Astrocyte (in vitro differentiated cells and primary cell): ENCODE measurements around the gene ZBTB9. TPM values are rescaled to one million over a fixed set of nuclear protein-coding genes. Genes with fewer than 3 reads are reported as not detected.

Source experiments
- DNase-seq: peaks from one replicate; pipeline ENCODE4 v3.0.0-alpha.2; 2010; ENCODE audit warnings: low read depth
- FAIRE-seq: peaks from 2 replicates; lab custom pipeline; 2011; peaks lifted over from hg19 to GRCh38; lab: Jason Lieb, UNC
- H2AFZ ChIP-seq: 2 replicates; pipeline ENCODE4 v1.6.0; 2012; ENCODE audit warnings: low read depth, low read length, inconsistent platforms
- H3K27ac ChIP-seq: 2 replicates; pipeline ENCODE4 v1.5.1; 2011; ENCODE audit warnings: low read depth, low read length, inconsistent platforms
- H3K27me3 ChIP-seq: 2 replicates; pipeline ENCODE4 v1.6.0; 2011; ENCODE audit warnings: low read length, inconsistent platforms; ENCODE audit not compliant: insufficient read depth
- H3K36me3 ChIP-seq: 2 replicates; pipeline ENCODE4 v1.5.1; 2011; ENCODE audit warnings: low read length, inconsistent platforms; ENCODE audit not compliant: insufficient read depth
- H3K4me1 ChIP-seq: 2 replicates; pipeline ENCODE4 v1.5.1; 2011; ENCODE audit warnings: low read length, inconsistent platforms; ENCODE audit not compliant: insufficient read depth
- H3K4me2 ChIP-seq: 2 replicates; pipeline ENCODE4 v1.6.0; 2012; ENCODE audit warnings: low read length, inconsistent platforms
- H3K4me3 ChIP-seq: 2 replicates; pipeline ENCODE4 v1.5.1; 2011; ENCODE audit warnings: low read depth, mild to moderate bottlenecking, low read length, inconsistent platforms; ENCODE audit not compliant: insufficient read depth
- H3K79me2 ChIP-seq: 2 replicates; pipeline ENCODE4 v1.6.0; 2012; ENCODE audit warnings: mild to moderate bottlenecking, low read length, inconsistent platforms; ENCODE audit not compliant: insufficient read depth
- H3K9ac ChIP-seq: 2 replicates; pipeline ENCODE4 v1.6.0; 2012; ENCODE audit warnings: mild to moderate bottlenecking, low read length, inconsistent platforms
- H3K9me3 ChIP-seq: 2 replicates; pipeline ENCODE4 v1.5.1; 2012; ENCODE audit warnings: low read depth, mild to moderate bottlenecking, low read length, inconsistent platforms; ENCODE audit not compliant: insufficient read depth
- H4K20me1 ChIP-seq: 2 replicates; pipeline ENCODE4 v1.6.0; 2012; ENCODE audit warnings: low read length, inconsistent platforms; ENCODE audit not compliant: insufficient read depth
- H3K27ac Mint-ChIP-seq: one replicate; pipeline ENCODE4 v1.8.0; 2021; ENCODE audit warnings: mild to moderate bottlenecking, mixed read lengths; ENCODE audit not compliant: unreplicated experiment
- H3K27me3 Mint-ChIP-seq: one replicate; pipeline ENCODE4 v1.8.0; 2021; ENCODE audit warnings: low read depth, mixed read lengths; ENCODE audit not compliant: unreplicated experiment
- H3K36me3 Mint-ChIP-seq: one replicate; pipeline ENCODE4 v1.8.0; 2021; ENCODE audit warnings: low read depth, mixed read lengths; ENCODE audit not compliant: unreplicated experiment
- H3K4me1 Mint-ChIP-seq: one replicate; pipeline ENCODE4 v1.8.0; 2021; ENCODE audit warnings: low read depth, mixed read lengths; ENCODE audit not compliant: unreplicated experiment
- H3K4me3 Mint-ChIP-seq: one replicate; pipeline ENCODE4 v1.8.0; 2021; ENCODE audit warnings: mild to moderate bottlenecking, moderate library complexity, mixed read lengths; ENCODE audit not compliant: unreplicated experiment
- H3K9me3 Mint-ChIP-seq: one replicate; pipeline ENCODE4 v1.8.0; 2021; ENCODE audit warnings: mild to moderate bottlenecking, mixed read lengths; ENCODE audit not compliant: unreplicated experiment
- EZH2 ChIP-seq: IDR thresholded peaks from 2 replicates; pipeline ENCODE4 v1.6.1; 2012; ENCODE audit warnings: mild to moderate bottlenecking, low read length, inconsistent platforms; ENCODE audit not compliant: insufficient read depth
- total RNA-seq: library from RNA; stranded (reverse); gene quantifications from 2 replicates; pipeline ENCODE4 v1.2.1, GENCODE V29; 2021
- TF ChIP-seq, protein P1 (sequence below): IDR thresholded peaks from 2 replicates; pipeline ENCODE4 v1.5.1; 2011; ENCODE audit warnings: low read depth, mild to moderate bottlenecking, inconsistent platforms, low read length, moderate library complexity; ENCODE audit not compliant: insufficient read depth

The ZBTB9 gene
- total RNA-seq, 1 donor from 2014 or later = 10.4 TPM

DNA sequence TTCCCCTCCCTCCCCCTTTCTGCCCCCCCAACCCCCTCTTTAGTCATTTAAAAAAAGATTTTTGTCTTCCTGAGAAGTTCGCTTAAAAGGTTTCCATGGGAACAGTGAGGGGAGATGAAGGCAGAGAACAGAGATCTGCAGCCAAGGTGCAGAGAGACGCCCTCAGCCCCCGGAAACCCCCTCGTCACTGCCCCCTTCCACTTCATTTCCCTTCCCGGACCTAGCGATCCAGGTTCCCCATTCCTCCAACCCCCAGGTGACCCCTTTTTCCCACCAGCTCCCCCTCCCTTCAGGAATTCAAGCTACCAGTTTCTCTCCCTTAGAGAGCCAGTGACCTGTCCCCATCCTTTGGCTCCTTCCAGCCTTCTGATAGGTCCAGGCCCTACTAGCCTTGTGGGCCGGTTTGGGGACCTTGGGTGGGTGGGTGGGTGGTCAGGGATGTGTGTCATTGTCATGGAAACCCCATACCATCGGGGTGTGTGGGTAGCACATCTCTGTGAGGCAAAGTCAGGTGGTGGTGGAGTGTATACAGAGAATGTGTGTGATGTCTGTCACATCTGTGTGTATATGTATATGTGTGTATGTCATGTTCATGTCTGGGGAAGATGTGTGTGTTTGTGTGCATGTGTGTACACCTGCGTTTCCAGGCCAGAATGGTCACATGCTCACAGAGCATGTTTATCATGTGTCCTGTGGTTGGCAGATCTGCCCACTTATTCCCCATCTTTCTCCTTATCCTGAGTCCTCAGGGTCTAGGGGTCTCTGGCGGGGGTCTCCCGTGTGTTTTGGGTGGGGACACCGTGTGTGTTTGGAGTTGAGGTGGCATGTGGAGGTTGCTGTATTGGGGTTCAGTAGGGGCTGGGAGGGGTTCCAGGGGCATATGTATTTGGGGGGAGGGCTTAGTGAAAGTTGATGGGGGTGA lies 27.5 kb upstream of the ZBTB9 start:
- DNase-seq = no peak
- no peaks in the 10 kb centered on the region for H3K36me3 ChIP-seq
- H4K20me1 ChIP-seq = peaks cover 41% of the 10 kb centered on the region
- peak overlapping the region; percentile 96 for H3K27ac Mint-ChIP-seq
- no peak overlapping the region for H2AFZ ChIP-seq
- peaks cover 54% of the 10 kb centered on the region for H3K4me1 Mint-ChIP-seq
- H3K27me3 Mint-ChIP-seq = no peaks in the 10 kb centered on the region
- H3K27me3 ChIP-seq = no peaks in the 10 kb centered on the region
- peak overlapping the region; percentile 92 for H3K9ac ChIP-seq
- peaks cover 45% of the 10 kb centered on the region for H3K79me2 ChIP-seq
- H3K4me1 ChIP-seq = peaks cover 40% of the 10 kb centered on the region
- H3K36me3 Mint-ChIP-seq = peaks cover 5% of the 10 kb centered on the region
- H3K9me3 ChIP-seq = no peaks in the 10 kb centered on the region
- peak overlapping the region; percentile 70 for H3K4me3 ChIP-seq
- H3K27ac ChIP-seq = peak overlapping the region; percentile 79
- FAIRE-seq = no peak
- TF ChIP-seq, protein P1, sequence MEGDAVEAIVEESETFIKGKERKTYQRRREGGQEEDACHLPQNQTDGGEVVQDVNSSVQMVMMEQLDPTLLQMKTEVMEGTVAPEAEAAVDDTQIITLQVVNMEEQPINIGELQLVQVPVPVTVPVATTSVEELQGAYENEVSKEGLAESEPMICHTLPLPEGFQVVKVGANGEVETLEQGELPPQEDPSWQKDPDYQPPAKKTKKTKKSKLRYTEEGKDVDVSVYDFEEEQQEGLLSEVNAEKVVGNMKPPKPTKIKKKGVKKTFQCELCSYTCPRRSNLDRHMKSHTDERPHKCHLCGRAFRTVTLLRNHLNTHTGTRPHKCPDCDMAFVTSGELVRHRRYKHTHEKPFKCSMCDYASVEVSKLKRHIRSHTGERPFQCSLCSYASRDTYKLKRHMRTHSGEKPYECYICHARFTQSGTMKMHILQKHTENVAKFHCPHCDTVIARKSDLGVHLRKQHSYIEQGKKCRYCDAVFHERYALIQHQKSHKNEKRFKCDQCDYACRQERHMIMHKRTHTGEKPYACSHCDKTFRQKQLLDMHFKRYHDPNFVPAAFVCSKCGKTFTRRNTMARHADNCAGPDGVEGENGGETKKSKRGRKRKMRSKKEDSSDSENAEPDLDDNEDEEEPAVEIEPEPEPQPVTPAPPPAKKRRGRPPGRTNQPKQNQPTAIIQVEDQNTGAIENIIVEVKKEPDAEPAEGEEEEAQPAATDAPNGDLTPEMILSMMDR = no peak
- no peak for TF ChIP-seq EZH2
- peak overlapping the region; percentile 100 for H3K4me2 ChIP-seq
- H3K4me3 Mint-ChIP-seq = peak overlapping the region; percentile 93
- H3K9me3 Mint-ChIP-seq = no peaks in the 10 kb centered on the region

DNA sequence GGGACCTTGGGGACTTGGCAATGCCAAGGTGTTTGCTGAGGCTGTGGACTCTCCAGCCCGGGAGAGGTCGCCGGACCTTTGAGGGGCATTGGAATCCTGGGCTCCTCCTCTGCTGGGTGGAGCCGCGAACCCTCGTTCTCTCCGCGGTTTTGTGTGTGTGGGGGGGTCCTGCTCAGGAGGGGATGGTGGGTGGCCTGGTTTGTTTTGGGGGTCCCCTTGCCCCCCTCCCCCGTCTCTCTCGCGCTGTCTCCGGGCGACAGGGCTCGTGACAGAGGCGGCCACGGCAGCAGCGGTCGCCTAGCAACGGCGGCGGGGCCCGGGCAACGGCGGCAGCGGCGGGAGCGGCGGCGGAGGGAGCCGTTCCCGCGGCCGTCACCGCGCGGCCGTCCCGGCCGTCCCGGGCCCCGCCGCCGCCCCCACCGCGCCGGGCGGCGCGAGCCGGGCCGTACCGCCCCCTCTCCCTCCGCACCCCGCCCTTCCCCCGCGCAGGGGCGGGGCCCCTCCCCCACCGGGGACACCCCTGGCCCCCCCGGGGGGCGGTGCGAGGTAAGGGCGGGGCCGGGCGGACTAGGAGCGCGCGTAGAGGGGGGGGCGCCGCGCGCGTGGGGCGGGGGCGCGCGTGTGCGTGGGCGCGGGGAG lies 26.7 kb upstream of the ZBTB9 start:
- no peaks in the 10 kb centered on the region for H3K36me3 ChIP-seq
- peaks cover 50% of the 10 kb centered on the region for H4K20me1 ChIP-seq
- no peaks in the 10 kb centered on the region for H3K27me3 Mint-ChIP-seq
- peak overlapping the region; percentile 80 for H3K9ac ChIP-seq
- peaks cover 43% of the 10 kb centered on the region for H3K4me1 ChIP-seq
- H3K4me3 Mint-ChIP-seq = peak overlapping the region; percentile 93
- no peaks in the 10 kb centered on the region for H3K9me3 Mint-ChIP-seq
- no peak overlapping the region for H3K27ac ChIP-seq
- TF ChIP-seq, protein P1 = no peak
- no peak for TF ChIP-seq EZH2
- FAIRE-seq = no peak
- H3K9me3 ChIP-seq = no peaks in the 10 kb centered on the region
- peaks cover 43% of the 10 kb centered on the region for H3K79me2 ChIP-seq
- peak overlapping the region; percentile 70 for H3K4me3 ChIP-seq
- peaks cover 5% of the 10 kb centered on the region for H3K36me3 Mint-ChIP-seq
- peak overlapping the region; percentile 50 for H3K27ac Mint-ChIP-seq
- H3K27me3 ChIP-seq = no peaks in the 10 kb centered on the region
- peak overlapping the region; percentile 100 for H3K4me2 ChIP-seq
- peaks cover 60% of the 10 kb centered on the region for H3K4me1 Mint-ChIP-seq
- no peak for DNase-seq
- peak overlapping the region; percentile 62 for H2AFZ ChIP-seq
